Endothelial cell of hepatic sinusoid (primary cell): ENCODE results near the gene HDLBP.
"Not testable (repeated sequence)": the region's sequence is repeated elsewhere in the genome, so short reads cannot be mapped to it uniquely, and the experiment has no call there.

Experiments
- in situ Hi-C: cut with HindIII; loops from 2 replicates; pipeline ENCODE4 v1.10.0; 2017; ENCODE audit warnings: low sequenced_read_pairs

Gene HDLBP

DNA sequence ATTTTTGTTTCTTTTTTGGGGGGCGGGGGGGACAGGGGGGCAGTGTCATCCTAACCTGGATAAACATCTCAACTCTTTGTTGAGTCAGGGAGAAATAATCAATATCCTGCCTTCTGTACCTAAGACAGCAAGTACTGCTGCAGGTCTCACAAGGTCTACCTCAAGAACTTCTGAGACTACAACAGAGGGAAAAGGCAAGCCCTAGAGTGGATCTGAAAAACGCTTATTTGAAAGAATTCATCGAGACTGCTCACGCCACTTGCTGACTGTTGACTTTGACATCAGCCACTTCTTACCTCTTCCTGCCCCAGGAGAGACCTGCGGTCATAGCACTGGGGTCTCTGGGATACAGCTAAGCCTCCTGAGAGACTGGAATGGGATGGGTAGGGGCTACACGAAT lies 8.4 kb downstream of the HDLBP start:
- in situ Hi-C loops = no loop called here

DNA sequence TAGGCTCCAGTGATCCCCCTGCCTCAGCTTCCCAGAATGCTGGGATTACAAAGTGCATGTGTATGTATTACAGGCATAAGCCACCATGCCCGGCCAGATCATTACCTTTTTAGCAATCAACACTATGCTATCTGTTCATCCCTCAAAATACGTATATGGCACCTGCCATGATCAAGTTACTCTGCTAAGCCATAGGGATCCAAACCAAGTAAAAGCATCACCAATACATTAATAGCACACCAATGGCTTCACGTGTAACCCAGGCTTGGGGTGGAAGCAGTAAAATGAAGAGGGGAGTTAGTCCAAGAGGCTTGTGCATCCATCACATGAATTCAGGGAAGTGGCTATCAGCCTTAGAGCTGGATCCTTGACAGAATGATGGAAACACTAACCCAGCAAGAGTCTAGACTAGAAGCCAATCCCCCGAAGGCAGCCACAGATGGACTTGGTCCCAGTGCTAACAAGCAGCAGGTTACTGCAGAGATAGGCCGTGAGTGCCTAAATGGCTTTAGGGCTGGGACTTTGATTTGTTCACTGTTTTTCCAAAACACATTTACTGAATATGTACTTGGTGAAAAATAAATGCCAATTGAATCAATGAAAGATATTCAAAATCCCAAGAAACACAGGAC lies 11.3 kb downstream of the HDLBP start:
- in situ Hi-C loops = no loop called here

DNA sequence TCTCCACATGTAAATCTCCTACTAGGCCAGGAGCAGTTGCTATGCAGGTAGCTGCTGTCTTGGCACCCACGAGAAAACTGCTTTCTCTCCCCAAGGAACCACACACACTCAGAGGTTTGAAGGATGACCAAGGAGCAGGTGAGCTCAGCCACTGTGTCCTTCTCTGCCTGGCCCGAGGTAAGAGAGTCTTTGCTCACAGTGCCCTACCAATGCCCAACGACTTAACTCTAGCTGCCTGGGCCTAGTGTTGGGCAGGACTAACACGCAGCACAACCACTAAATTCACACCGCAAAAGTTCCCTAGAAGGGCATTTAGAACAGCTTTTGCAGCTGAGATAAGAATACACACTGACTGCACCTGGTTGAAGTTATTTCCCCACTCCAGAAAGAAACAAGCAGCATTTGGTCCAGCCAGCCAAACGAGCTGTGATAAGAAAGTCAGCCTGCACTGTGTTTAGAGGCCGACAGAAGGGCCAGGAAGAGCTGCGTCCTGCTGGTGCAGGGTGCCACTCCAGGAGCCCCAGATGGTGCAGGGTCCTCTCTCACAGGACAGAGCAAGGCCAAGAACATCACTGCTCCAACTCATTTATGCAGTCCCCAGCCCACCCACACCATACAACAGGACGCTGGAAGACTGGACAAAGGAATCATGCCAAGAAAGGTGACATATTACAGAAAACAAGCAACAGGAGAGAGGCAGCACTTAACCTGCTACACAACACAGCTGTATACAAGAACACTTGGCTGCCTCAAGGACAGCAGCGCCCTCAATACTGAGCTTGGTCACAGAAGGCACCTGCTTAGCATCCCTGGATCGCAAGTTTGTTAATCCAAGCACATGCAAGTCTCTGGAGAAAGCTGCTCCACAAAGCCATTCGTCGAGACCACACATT lies 12.5 kb downstream of the HDLBP start:
- in situ Hi-C loops = no loop called here

DNA sequence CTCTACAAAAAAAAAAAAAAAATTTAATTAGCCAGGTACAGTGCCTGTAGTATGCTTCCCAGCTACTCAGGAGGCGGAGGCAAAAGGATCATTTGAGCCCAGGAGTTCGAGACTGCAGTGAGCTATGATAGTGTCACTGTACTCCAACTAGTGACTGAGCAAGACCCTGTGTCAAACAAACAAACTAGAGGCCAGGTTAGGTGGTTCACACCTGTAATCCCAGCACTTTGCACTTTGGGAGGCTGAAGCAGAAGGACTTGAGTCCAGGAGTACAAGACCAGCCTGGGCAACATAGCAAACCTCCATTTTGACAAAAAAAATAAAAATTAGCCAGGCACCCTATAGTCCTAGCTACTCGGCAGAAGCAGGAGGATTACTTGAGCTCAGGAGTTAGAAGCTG lies 13.4 kb downstream of the HDLBP start:
- in situ Hi-C loops = no loop called here

DNA sequence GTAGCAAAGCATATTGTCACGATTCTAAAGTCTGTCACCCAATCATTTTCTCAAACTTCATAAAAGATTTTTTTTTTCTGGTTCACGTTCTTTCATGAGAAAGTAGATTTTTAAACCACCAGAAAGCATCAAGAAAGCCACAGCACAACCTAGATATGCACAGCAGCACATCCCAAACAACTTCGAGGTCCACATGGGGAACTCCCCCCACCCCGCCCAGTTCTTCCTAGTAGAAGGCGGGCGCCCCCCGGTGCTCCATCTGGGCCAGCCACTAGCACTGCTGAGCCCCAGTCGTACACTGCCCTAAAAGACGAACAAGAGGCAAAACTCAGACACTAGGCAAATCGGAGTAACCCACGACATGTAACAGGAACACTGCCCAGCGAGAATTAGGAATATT lies 15.5 kb downstream of the HDLBP start:
- in situ Hi-C loops = no loop called here

DNA sequence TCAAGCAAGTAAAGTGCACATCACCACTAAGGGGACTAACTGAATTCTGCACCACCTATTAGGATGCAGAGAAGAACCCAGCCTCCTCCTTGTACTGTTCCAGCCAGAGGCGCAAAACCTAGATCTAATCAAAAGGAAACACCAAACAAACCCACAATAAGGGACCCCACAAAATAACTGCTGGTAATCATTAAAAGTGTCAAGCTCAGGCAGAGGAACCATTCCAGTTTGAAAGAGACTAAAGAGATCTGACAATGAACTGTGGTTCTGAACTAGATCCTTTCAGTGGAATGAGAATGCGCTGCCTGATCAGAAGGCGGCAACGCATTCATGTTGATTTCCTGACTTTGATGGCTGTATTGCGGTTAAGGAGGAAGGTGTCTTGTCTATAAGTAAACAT lies 16.8 kb downstream of the HDLBP start:
- in situ Hi-C loops = no loop called here

DNA sequence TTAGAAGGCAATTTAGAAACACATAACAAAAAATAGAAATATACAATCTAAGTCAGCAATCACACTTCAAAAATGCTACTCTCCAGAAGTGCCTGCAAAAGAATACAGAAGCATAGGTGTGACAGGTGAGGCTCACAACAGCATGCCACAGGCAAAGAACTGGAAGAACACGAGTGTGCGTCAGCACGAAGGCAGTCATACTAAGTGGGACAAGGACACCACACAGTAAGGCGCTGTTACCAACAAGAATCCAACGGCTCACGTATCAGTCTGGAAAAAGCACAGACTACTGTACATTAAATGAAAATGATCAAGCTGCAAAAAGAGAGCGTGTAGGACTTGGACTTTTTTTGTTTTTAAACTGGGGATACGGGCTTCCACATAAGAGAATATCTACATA lies 18.7 kb downstream of the HDLBP start:
- in situ Hi-C loops = no loop called here

DNA sequence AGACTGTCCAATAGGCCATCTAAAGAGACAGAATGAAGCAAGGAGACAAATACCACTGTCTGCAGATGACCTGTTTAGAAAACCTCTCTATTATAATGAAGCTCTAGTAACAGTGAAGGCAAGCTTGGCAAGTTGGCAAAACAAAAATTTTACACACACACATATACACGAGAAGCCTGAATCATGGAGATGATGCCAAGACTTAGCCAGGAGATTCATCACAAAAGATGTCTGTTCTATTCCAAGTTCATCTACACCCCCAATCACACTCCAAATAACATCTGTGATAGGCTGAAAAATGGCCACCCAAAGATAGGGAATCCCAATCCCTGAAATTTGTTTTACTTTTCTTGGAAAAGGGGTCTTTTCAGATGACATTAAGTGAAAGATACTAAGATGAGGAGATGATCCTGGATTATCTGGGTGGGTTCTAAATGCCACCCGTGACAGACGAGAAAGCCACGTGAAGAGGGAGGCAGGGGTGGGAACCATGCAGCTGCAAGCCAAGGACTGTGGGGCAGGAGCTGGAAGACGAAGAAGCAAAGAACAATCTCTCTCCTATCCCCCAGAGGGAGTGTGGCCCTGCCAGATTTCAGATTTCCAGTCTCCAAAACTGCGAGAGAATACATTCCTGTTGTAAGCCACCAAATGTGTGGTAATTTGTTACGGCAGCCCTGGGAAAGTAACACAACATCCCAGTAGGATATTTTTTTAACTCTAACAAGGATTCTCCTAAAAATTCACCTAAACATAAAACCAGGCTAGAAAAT lies 20.0 kb downstream of the HDLBP start:
- in situ Hi-C loops = no loop called here

DNA sequence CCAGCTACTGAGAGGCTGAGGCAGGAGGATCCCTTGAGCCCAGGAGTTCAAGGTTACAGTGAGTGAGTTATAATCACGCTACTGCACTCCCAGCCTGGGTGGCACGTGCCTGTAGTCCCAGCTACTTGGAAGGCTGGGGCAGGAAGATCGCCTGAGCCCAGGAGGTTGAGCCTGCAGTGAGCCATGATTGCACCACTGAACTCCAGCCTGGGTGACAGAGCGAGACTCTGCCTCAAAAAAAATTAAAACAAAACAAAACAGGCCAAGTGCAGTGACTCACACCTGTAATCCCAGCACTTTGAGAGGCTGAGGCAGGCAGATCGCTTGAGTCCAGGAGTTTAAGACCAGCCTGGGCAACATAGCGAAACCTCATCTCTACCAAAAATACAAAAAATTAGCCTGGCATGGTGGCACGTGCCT lies 22.1 kb downstream of the HDLBP start:
- in situ Hi-C loops = not testable (repeated sequence)

DNA sequence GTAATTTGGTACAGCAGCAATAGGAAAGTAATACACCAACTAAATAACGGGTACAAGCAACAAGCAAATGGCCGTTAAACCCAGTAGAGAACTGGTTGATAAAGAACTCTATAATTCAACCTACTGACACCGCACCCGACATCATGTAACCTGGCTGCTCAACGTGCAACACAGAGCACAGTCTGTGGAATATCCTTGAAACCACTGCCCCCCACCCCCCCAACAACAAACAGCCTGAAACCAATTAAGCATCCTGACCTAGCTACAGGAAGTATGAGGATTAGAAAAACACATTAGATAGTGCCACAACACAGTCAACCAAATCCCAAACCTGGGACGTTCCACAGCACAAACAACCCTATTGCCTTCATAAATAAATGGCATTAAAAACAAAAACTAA lies 23.5 kb downstream of the HDLBP start:
- in situ Hi-C loops = no loop called here

DNA sequence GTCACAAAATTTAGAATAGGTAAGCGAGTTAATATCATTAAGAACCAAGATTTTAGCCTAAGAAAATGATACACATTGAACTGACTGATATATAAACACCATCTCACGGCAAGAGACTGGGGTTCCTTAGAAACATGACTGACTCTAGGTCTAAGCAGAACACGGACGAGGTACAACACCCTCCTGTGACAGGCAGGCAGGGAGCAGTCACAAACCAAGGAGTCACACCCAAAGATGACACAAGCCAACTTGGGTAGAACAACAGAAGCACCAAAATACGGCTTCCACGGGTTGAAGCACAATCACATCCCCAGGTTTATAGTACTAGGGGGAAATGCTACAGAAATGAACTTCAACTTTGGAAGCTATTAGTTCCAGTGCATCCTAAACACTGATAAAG lies 24.3 kb downstream of the HDLBP start:
- in situ Hi-C loops = no loop called here

DNA sequence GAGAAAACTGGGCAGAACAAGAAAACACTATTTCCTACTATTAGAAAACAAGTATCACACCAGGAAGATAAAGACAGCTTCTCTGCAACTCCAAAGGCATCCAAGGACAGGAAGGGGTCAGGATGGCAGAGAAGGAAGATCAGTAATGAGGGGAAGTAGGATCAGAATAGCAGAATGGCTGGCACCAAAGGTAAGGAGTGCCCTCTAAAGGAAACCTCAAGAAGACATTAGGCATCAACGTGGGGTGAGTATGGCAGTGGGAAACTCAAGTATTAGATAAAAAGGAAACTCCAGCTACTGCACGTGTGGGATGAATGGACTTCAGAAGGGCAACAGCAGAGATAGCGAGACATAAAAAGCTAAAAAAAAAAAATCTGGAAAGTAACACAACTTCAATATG lies 25.9 kb downstream of the HDLBP start:
- in situ Hi-C loops = no loop called here

DNA sequence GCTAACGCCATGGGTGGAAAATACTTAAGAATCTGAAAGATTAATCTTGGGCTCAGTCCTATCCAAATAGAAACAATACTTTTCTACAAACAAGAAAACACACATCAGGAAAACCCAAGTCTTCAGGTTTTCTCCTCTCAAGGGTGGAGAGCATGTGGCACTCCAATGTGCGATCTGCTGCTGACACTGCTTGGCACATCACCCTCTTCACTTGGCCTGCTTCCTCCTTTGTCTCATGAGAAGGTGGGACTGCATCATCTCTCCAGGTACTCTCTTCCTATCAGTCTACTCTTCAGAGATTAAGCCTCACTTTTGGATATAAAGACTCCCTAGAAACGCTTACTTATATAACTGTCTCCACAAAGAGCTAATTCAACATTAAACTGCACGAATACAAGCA lies 26.4 kb downstream of the HDLBP start:
- in situ Hi-C loops = no loop called here

DNA sequence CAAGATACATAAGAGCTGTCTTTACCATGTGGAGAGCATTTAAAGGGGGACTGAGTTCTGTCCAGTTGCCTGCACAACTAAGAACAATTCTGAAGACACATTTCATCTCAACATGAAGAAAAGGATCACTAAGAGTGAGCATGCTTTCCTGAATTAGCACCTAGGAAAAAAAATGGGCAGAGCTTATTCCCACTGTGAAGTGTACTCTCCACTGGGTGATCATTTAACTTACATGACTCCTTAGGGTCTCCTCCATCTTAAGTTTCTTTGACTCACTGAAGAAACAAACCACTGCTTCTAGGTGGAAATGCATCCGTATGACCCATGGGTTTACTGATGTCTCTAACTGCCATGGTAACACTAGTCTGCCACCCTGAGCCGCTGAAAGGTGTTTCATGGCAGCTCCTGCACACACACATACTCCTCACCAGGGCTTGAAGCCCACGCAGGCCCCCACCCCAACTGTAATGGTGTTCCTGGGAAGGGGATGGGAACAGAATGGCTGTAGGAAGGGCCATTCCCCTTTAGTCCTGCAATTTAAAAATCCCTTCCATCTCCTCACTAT lies 27.1 kb downstream of the HDLBP start:
- in situ Hi-C loops = no loop called here

DNA sequence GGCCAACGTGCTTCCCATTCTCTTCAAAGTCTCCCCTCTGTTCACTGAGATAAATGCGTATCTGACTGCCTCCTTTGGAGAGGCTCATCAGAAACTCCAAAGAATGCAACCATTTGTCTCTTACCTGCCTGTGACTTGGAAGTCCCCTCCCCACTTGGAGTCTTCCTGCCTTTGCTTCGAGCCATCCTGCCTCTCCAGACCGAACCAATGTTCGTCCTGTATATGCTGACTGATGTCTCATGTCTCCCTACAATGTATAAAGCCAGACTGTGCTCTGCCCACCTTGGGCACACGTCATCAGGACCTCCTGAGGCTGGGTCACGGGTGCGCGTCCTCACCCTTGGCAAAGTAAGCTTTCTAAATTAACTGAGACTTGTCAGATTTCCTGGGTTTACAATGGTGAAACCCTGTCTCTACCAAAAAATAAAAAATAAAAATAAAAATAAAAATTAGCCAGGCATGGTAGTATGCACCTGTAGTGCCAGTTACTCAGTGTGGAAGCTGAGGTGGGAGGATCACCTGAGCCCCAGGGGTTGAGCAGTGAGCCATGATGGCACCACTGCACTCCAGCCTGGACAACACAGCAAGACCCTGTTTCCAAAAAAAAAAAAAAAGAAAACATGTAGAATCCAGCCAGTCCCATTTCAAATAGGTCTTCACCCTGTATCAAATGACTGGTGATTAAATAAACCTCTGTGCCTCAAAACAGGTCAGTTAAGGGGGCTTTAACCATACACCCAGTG lies 29.0 kb downstream of the HDLBP start:
- in situ Hi-C loops = no loop called here

DNA sequence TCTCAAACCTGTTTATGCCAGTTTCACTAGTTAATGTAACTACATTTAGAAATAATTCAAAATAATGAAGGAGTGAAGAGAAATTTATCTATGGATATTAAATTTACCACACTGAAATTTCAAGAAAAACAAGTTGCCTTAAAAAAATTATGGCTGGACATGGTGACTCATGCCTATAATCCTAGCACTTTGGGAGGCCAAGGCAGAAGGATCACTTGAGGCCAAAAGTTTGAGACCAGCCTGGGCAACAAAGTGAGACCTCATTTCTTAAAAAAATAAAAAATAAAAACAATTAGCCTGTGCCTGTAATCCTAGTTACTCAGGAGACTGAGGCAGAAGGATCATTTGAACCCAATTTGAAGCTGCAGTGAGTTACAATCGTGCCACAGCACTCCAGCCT lies 29.9 kb downstream of the HDLBP start:
- in situ Hi-C loops = no loop called here

DNA sequence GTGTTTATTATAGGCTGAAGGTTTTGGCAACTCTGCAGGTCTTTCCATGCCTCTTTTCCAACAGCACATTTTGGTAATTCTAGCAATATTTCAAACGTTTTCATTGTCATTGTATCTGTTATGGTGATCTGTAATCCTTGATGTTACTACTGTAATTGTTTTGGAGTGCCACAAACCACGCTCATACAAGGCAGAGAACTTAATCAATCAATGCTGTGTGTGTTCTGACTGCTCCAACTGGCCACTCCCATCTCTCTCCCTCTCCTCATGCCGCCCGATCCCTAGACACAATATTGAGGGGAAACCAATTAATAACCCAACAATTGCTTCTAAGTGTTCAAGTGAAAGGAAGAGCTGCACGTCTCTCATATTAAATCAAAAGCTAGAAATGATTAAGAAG lies 32.9 kb downstream of the HDLBP start:
- in situ Hi-C loops = no loop called here

DNA sequence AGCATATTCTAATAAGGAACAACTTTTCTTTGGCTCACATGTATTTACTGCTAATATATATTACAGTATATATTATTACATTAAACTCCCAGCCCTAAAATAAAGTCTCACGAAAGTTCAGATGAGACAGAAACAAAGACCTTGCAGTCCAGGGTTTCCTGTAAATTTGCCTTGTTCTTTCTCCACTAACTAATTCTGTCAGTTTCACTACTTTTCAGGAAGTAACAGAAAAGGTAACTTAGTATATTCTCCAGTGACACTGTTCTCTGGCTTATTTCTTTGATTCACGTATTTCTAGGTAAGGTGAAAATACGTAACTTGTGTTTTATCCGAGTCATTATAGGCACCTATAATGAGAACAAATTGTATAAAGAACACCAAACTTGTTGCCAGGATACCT lies 35.2 kb downstream of the HDLBP start:
- in situ Hi-C loops = no loop called here

DNA sequence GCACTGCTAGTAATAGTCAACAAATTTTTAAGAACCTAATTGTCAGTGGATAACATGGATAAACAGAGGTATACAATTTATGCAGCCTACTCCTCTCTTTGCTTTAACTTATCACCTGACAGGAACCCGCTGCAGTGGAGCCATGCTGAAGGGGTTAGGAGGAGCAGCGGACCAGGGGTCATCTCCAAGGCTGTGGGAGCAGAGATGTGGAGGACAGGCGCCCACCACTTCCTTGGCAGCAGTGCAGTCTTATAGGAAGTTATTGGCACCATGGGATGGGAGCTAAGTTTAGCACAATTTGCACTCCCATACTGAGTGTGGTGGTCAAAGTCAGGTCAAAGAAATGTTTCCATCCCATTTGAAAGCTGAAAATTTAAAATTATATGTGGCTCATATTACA lies 35.6 kb downstream of the HDLBP start:
- in situ Hi-C loops = no loop called here

DNA sequence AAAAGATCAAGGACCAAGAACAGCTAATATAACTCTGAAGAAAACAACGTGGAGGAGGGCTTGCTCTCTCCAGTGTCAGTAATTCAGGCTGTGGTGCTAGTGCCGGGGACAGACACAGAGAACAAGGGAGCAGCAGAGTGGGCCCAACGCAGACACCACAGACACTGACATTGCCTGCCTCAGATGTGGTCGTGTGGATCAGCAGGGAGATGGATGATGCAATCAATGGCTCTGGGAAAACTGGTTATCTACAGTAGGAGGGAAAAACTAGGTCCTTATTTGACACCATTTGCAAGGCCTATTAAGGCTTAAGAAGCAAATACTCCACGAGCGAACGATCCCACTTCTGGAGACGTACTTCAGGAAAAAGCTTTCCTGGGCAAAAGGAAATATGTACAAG lies 36.1 kb downstream of the HDLBP start:
- in situ Hi-C loops = no loop called here

DNA sequence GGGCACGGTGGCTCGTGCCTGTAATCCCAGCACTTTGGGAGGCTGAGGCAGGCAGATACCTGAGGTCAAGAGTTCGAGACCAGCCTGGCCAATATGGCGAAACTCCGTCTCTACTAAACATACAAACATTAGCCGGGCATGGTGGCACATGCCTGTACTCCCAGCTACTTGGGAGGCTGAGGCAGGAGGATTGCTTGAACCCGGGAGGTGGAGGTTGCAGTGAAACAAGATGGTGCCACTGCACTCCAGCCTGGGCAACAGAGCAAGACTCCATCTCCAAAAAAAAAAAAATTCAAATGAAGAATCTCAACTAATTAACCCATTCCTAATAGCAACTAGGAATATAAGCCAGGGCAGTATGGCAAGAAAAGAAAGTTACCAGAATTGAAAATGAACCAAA lies 37.2 kb downstream of the HDLBP start:
- in situ Hi-C loops = not testable (repeated sequence)
